Heart left ventricle (tissue), 16 donors: ENCODE measurements around the gene LEMD3. TPM values are rescaled to one million over a fixed set of nuclear protein-coding genes. Genes with fewer than 3 reads are reported as not detected.

ENCODE experiments used
- ATAC-seq, 4 donors: fragments of 200-7000 bp; cut with Tn5 transposase; one replicate each; pipeline ENCODE4 v1.9.1; 2020 to 2022; ENCODE audit warnings: moderate library complexity in 4 of 4, mild to moderate bottlenecking in 3 of 4, moderate number of reproducible peaks in 1 of 4
- DNase-seq, 5 donors: peaks; one replicate each; pipeline ENCODE4 v3.0.0-alpha.2; 2020
- H3K27ac ChIP-seq, 12 donors: fragments of 200-600 bp; sonication (generic) in 4 of 12; one replicate each; pipeline versions ENCODE4 v1.5.0 to v1.8.0; 2016 to 2022; ENCODE audit warnings: mild to moderate bottlenecking in 2 of 12
- H3K27me3 ChIP-seq, 9 donors: fragments of 200-600 bp; sonication (generic) in 2 of 9; one replicate each; pipeline versions ENCODE4 v1.5.1 to v1.8.0; 2016 to 2022; ENCODE audit warnings: mild to moderate bottlenecking in 3 of 9
- H3K36me3 ChIP-seq, 9 donors: fragments of 200-600 bp; sonication (generic) in 2 of 9; one replicate each; pipeline versions ENCODE4 v1.5.0 to v1.8.0; 2018 to 2022; ENCODE audit warnings: mild to moderate bottlenecking in 2 of 9
- H3K4me1 ChIP-seq, 12 donors: fragments of 200-600 bp; sonication (generic) in 4 of 12; one replicate each; pipeline versions ENCODE4 v1.5.0 to v1.8.0; 2016 to 2022; ENCODE audit warnings: mild to moderate bottlenecking in 3 of 12
- H3K4me3 ChIP-seq, 12 donors: fragments of 200-600 bp; sonication (generic) in 4 of 12; one replicate each; pipeline versions ENCODE4 v1.5.0 to v1.8.0; 2017 to 2022; ENCODE audit warnings: mild to moderate bottlenecking in 9 of 12, moderate library complexity in 4 of 12
- H3K9me3 ChIP-seq, 12 donors: fragments of 200-600 bp; sonication (generic) in 4 of 12; one replicate each; pipeline versions ENCODE4 v1.5.0 to v1.8.0; 2016 to 2022; ENCODE audit warnings: mild to moderate bottlenecking in 1 of 12
- POLR2A ChIP-seq, 2 donors: fragments of 450-650 bp; IDR thresholded peaks; one replicate each; pipeline ENCODE4 v1.6.1; 2017; ENCODE audit warnings: antibody characterized with exemption in 2 of 2, mild to moderate bottlenecking in 2 of 2, moderate library complexity in 2 of 2
- WGBS, 4 donors: extraction: QIAGEN DNeasy Blood & Tissue Kit in 2 of 4; methylation state at CpG; one replicate each; pipeline versions ENCODE4 v1.1.5 to v1.1.7; 2013 to 2018; 5-methylcytosine and 5-hydroxymethylcytosine counted together
- intact Hi-C, 10 donors: fragments of 100-400 bp; cut with DNase I; formaldehyde crosslinking; loops; one replicate each; pipeline versions ENCODE4 v1.11.1 to v1.14.2; 2022
- polyA plus RNA-seq, 2 donors: library from polyadenylated mRNA; stranded (reverse); fragments of 200-250 nt; gene quantifications; one replicate each; pipeline ENCODE4 v1.2.3, GENCODE V29; 2013
- total RNA-seq, 9 donors: library from RNA; depleted of rRNA in 2 of 9; stranded (reverse); fragments of >200 nt in 2 of 9; fragmentation: NEBNext Ultra II Directional in 3 of 9; extraction: Animal tissue kit (Norgen Biotek cat#: 25700) in 3 of 9; gene quantifications; one replicate each; pipeline versions ENCODE4 v1.1.0 to v1.2.4, GENCODE V29; 2016 to 2023
- TF ChIP-seq, protein P1 (sequence below), 12 donors: fragments of 200-600 bp; sonication (generic) in 4 of 12; IDR thresholded peaks; one replicate each; pipeline versions ENCODE4 v1.5.0 to v1.8.0; 2018 to 2022; ENCODE audit warnings: antibody characterized with exemption in 12 of 12, mild to moderate bottlenecking in 5 of 12
- donor health status: ischemic (EF 13 %, LVEDD 7.1; RV severe dilation, severe dysfunction).
- donor health status: healthy with polysubstance abuse.
- donor health status: DM: no; HTN: yes; CAD: no.
- donor health status: DM: no; HTN: no; CAD: no.
- donor health status: ischemic (EF 25% LVEDD 6.9; RV normal size, moderate dysfunction).
- donor health status: ischemic (EF 25% LVEDD 5.7; RV mildly dilated, moderate dysfunction).
- donor health status: healthy.
- donor health status: DM: yes; HTN: yes; CAD: no.
- donor health status: ischemic (EF 35%, LVEDD 5.7; RV mildly dilated, moderate dysfunction).
- donor health status: nonischemic (EF 11% LVEDD 7.7; RV severe dilation, severe dysfunction).
- donor health status: DM: yes; HTN: yes; CAD: no.
- donor health status: PGD.
- donor health status: ischemic (EF 29% LVEDD 5.4; RV normal size, mild dysfunction).
- donor health status: nonischemic (EF 23%, LVEDD 6.1; RV moderate dilation, normal function).

Gene LEMD3
- total and polyA plus RNA-seq, 11 donors, result 4.9 to 19.9 (median 12.9) TPM

DNA sequence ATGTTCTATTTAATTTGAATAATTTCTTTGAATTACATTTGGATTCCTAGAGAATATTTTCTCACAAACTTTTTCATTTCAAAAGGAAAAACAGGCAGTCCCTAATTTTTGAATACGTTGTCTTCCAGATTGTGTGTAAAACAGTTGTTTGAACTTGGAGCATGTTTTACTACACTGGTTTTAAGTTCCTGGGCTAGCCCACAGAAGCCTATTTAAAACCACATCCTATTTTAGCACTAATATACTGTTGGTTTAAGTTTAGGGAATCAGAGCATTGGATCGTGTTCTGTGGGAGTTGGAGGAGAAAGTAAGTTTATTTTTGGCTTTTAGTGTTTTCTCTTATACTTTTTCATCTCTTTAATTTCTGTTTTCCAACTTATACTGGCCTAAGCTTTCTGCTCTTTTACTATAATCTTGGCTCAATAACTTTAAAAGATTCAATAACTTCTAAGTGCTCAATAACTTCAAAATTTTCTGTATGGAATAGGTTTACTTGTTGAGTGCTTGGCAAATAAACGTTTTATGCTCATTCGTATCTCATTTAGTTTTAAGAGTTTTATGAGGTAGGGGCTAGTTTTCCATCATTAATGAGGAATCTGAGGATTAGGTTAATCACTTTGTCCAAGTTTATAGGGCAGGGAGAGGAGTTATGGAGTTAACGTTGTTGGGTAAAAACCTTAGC lies 14.9 kb downstream of the LEMD3 start:
- Histone ChIP-seq H3K9me3 (no peaks in the 10 kb centered on the region), H3K27ac (no peak overlapping the region), H3K36me3 (no peaks in the 10 kb centered on the region), H3K4me1 (peaks cover 0 to 76% (median 37%) of the 10 kb centered on the region in 12 donors), H3K27me3 (no peaks in the 10 kb centered on the region), H3K4me3 (no peak overlapping the region)
- ATAC-seq (no peak), DNase-seq (no peak)
- 83 to 86% (median 85%) methylated on average over 5 of the region's 5 CpGs for WGBS, 4 donors
- TF ChIP-seq, protein P1, sequence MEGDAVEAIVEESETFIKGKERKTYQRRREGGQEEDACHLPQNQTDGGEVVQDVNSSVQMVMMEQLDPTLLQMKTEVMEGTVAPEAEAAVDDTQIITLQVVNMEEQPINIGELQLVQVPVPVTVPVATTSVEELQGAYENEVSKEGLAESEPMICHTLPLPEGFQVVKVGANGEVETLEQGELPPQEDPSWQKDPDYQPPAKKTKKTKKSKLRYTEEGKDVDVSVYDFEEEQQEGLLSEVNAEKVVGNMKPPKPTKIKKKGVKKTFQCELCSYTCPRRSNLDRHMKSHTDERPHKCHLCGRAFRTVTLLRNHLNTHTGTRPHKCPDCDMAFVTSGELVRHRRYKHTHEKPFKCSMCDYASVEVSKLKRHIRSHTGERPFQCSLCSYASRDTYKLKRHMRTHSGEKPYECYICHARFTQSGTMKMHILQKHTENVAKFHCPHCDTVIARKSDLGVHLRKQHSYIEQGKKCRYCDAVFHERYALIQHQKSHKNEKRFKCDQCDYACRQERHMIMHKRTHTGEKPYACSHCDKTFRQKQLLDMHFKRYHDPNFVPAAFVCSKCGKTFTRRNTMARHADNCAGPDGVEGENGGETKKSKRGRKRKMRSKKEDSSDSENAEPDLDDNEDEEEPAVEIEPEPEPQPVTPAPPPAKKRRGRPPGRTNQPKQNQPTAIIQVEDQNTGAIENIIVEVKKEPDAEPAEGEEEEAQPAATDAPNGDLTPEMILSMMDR (IDR thresholded peaks at IDR 0.05), result no peak
- TF ChIP-seq POLR2A (IDR thresholded peaks at IDR 0.05), result no peak
- intact Hi-C loops, result no loop called here

DNA sequence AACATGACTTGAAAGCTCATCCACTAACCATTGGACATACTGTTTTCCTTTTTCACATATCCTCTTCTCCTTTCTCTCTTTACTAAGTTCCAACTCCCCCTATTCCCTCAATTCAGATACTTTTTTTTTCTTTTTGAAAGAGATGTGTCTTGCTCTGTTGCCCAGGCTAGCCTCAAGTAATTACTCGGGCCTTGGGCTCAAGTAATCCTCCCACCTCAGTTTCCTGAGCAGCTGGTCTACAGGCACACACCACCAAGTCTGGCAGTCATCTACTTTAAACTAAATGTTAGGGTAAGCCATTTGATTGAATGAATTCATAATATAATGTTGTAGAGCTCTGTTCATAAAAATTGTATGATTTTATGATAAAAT lies 15.5 kb downstream of the LEMD3 start:
- WGBS, 4 donors, result 65 to 75% (median 69%) methylated on average over 1 of the region's 1 CpG
- no peak for TF ChIP-seq POLR2A (IDR thresholded peaks at IDR 0.05)
- TF ChIP-seq, protein P1 (IDR thresholded peaks at IDR 0.05), result no peak
- Histone ChIP-seq H3K36me3 (no peaks in the 10 kb centered on the region), H3K4me3 (no peak overlapping the region), H3K9me3 (no peaks in the 10 kb centered on the region), H3K27me3 (no peaks in the 10 kb centered on the region), H3K4me1 (peaks cover 0 to 77% (median 37%) of the 10 kb centered on the region in 12 donors), H3K27ac (no peak overlapping the region)
- DNase-seq (no peak), ATAC-seq (no peak)
- intact Hi-C loops, result no loop called here

GRCh38 chr12:65187665-65188064 lies 18.3 kb downstream of the LEMD3 start:
- peaks cover 0 to 57% (median 23%) of the 10 kb centered on the region in 12 donors for H3K4me1 ChIP-seq
- no peaks in the 10 kb centered on the region for H3K36me3 ChIP-seq
- no peaks in the 10 kb centered on the region for H3K9me3 ChIP-seq
- intact Hi-C loops, result no loop called here
- DNase-seq, result no peak
- H3K4me3 ChIP-seq, result no peak overlapping the region
- TF ChIP-seq, protein P1 (IDR thresholded peaks at IDR 0.05), result no peak
- H3K27ac ChIP-seq, result no peak overlapping the region
- no peaks in the 10 kb centered on the region for H3K27me3 ChIP-seq
- no peak for ATAC-seq

GRCh38 chr12:65188179-65188701 lies 18.9 kb downstream of the LEMD3 start:
- TF ChIP-seq, protein P1 (IDR thresholded peaks at IDR 0.05), result no peak
- TF ChIP-seq POLR2A (IDR thresholded peaks at IDR 0.05), result no peak
- no peak for DNase-seq
- no peaks in the 10 kb centered on the region for H3K36me3 ChIP-seq
- H3K4me1 ChIP-seq, result peaks cover 0 to 63% (median 25%) of the 10 kb centered on the region in 12 donors
- H3K4me3 ChIP-seq, result no peak overlapping the region
- H3K27ac ChIP-seq, result no peak overlapping the region
- intact Hi-C loops, result no loop called here
- no peaks in the 10 kb centered on the region for H3K9me3 ChIP-seq
- no peaks in the 10 kb centered on the region for H3K27me3 ChIP-seq
- WGBS, 4 donors, result 89 to 92% (median 90%) methylated on average over 3 of the region's 3 CpGs
- no peak for ATAC-seq
